K562 (cell line): Measurements from ENCODE around the gene SLC22A16. TPM values are rescaled to one million over a fixed set of nuclear protein-coding genes. Genes with fewer than 3 reads are reported as not detected.

Experiments used
- ATAC-seq: fragments of 200-7000 bp; cut with Tn5 transposase; 3 replicates; pipeline ENCODE4 v1.9.1; 2020; ENCODE audit warnings: moderate library complexity
- BruUV-seq: library from RNA; stranded (reverse); fragments of 400-500 nt; replicated peaks from 2 replicates; lab custom pipeline; 2021; lab: Mats Ljungman, UMichigan
- CTCF ChIA-PET: fragments of 300-600 bp; formaldehyde crosslinking; extraction: SDS; loops from one replicate; lab custom pipeline; 2021; ENCODE audit warnings: low intra/inter-chr PET ratio; lab: Yijun Ruan, JAX
- POLR2A ChIA-PET: fragments of 300-600, 350-650 bp; sonication (Branson Sonifier 250); formaldehyde crosslinking; extraction: SDS; loops from one replicate; lab custom pipeline; 2021; ENCODE audit warnings: antibody characterized with exemption, inconsistent platforms; lab: Yijun Ruan, JAX
- DNase-seq, 4 experiments: peaks; one replicate each; pipeline versions ENCODE4 v3.0.0 to v3.0.0-alpha.2; 2011 to 2018; ENCODE audit warnings: low spot score in 3 of 4, mixed read lengths in 3 of 4; ENCODE audit errors: extremely low read depth in 1 of 4
- FAIRE-seq: peaks from 2 replicates; lab custom pipeline; 2011; peaks lifted over from hg19 to GRCh38; lab: Jason Lieb, UNC
- H2AFZ ChIP-seq: 2 replicates; pipeline ENCODE4 v1.6.0; 2011; ENCODE audit warnings: low read depth, low read length, control low read depth, inconsistent platforms
- H3K27ac ChIP-seq: fragments of 200-600 bp; 3 replicates; pipeline ENCODE4 v1.8.0; 2011; ENCODE audit warnings: low read depth, mild to moderate bottlenecking, control low read depth, inconsistent platforms, low read length, moderate library complexity, mixed read lengths; ENCODE audit errors: extremely low read depth
- H3K27me3 ChIP-seq, 2 experiments: fragments of 300-600 bp in 1 of 2; 2 replicates in 1 of 2; 3 replicates in 1 of 2; pipeline versions ENCODE4 v1.6.0 to v1.8.0; 2011; ENCODE audit warnings: inconsistent platforms in 2 of 2, low read length in 2 of 2, mild to moderate bottlenecking in 1 of 2, mixed read lengths in 1 of 2, moderate library complexity in 1 of 2; ENCODE audit not compliant: control insufficient read depth in 2 of 2, insufficient read depth in 2 of 2
- H3K36me3 ChIP-seq: fragments of 300-600 bp; 3 replicates; pipeline ENCODE4 v1.8.0; 2011; ENCODE audit warnings: mild to moderate bottlenecking, low read length, inconsistent platforms; ENCODE audit not compliant: control insufficient read depth, insufficient read depth
- H3K4me1 ChIP-seq, 2 experiments: fragments of 200-600 bp in 1 of 2; replicated peaks in 1 of 2; 2 replicates in 1 of 2; 3 replicates in 1 of 2; pipeline versions ENCODE4 v1.5.1 to v1.8.0; 2011; ENCODE audit warnings: inconsistent platforms in 2 of 2, low read length in 2 of 2, mild to moderate bottlenecking in 1 of 2, mixed read lengths in 1 of 2, moderate library complexity in 1 of 2; ENCODE audit not compliant: control insufficient read depth in 2 of 2, insufficient read depth in 2 of 2
- H3K4me2 ChIP-seq: 2 replicates; pipeline ENCODE4 v1.6.1; 2011; ENCODE audit warnings: low read length, control low read depth, inconsistent platforms, mixed read lengths; ENCODE audit not compliant: insufficient read depth
- H3K4me3 ChIP-seq: fragments of 200-600 bp; sonication (generic), shearing (Covaris generic); 2 replicates; pipeline ENCODE4 v1.5.1; 2016; ENCODE audit warnings: control low read depth, inconsistent platforms
- H3K79me2 ChIP-seq: fragments of 200-600 bp; 3 replicates; pipeline ENCODE4 v1.8.0; 2011; ENCODE audit warnings: low read length, inconsistent platforms; ENCODE audit not compliant: control insufficient read depth, insufficient read depth
- H3K9ac ChIP-seq, 2 experiments: 2 replicates each; pipeline versions ENCODE4 v1.6.0 to v1.6.1; 2011; ENCODE audit warnings: low read depth in 2 of 2, low read length in 2 of 2, control low read depth in 1 of 2, inconsistent platforms in 1 of 2, mild to moderate bottlenecking in 1 of 2, mixed read lengths in 1 of 2; ENCODE audit not compliant: insufficient read depth in 1 of 2
- H3K9me1 ChIP-seq: one replicate; pipeline ENCODE4 v1.6.0; 2011; ENCODE audit warnings: inconsistent platforms, mild to moderate bottlenecking, low read length, moderate library complexity; ENCODE audit not compliant: control insufficient read depth, insufficient read depth
- H3K9me3 ChIP-seq: replicated peaks from 2 replicates; pipeline ENCODE4 v1.5.1; 2011; ENCODE audit warnings: low read depth, low read length, inconsistent platforms; ENCODE audit not compliant: control insufficient read depth, insufficient read depth
- H4K20me1 ChIP-seq: replicated peaks from 2 replicates; pipeline ENCODE4 v1.6.1; 2011; ENCODE audit warnings: low read length, inconsistent platforms, mixed read lengths; ENCODE audit not compliant: control insufficient read depth, insufficient read depth
- CCNT2 ChIP-seq: IDR thresholded peaks from 2 replicates; pipeline ENCODE4 v1.6.1; 2011; ENCODE audit warnings: borderline replicate concordance, low read depth, mild to moderate bottlenecking, moderate library complexity, mixed read lengths, low read length; ENCODE audit not compliant: insufficient read length; ENCODE audit errors: extremely low read depth
- CEBPG ChIP-seq, 3 experiments: fragments of 200-800 bp in 1 of 3; sonication (Bioruptor generic) in 1 of 3; sonication (generic) in 1 of 3; formaldehyde crosslinking in 1 of 3; IDR thresholded peaks in 2 of 3; conservative IDR thresholded peaks in 1 of 3; 2 replicates each; pipeline versions ENCODE4 v1.6.1 to v1.8.0; 2016 to 2022; ENCODE audit warnings: missing compliant biosample characterization in 2 of 3, missing genetic modification characterization in 2 of 3, mild to moderate bottlenecking in 1 of 3, missing genetic modification reagents in 1 of 3
- EP300 ChIP-seq: IDR thresholded peaks from 2 replicates; pipeline ENCODE4 v1.6.1; 2012; ENCODE audit warnings: low read length, improper control_type of control experiment
- NCOA1 ChIP-seq: fragments of 450-650 bp; IDR thresholded peaks from 2 replicates; pipeline ENCODE4 v1.6.1; 2016; ENCODE audit warnings: low read depth
- POU5F1 ChIP-seq: fragments of 150-350 bp; IDR thresholded peaks from 2 replicates; pipeline ENCODE4 v1.6.1; 2014; ENCODE audit warnings: borderline replicate concordance, low read length, low read depth, mild to moderate bottlenecking; ENCODE audit not compliant: partially characterized antibody
- SRSF3 ChIP-seq: fragments of 200-400 bp; formaldehyde crosslinking; IDR thresholded peaks from 2 replicates; pipeline ENCODE4 v1.6.1; 2016; ENCODE audit warnings: mild to moderate bottlenecking, low read length, moderate library complexity; ENCODE audit not compliant: insufficient read depth
- ZNF778 ChIP-seq: fragments of 450-650 bp; formaldehyde crosslinking; IDR thresholded peaks from 2 replicates; pipeline ENCODE4 v1.4.0; 2020; ENCODE audit warnings: mild to moderate bottlenecking, moderate library complexity
- WGBS: fragments of 100-300 bp; shearing (Covaris generic); methylation state at CpG from one replicate; pipeline ENCODE4 v1.1.6; 2016; ENCODE audit warnings: low coverage, mixed read lengths; ENCODE audit not compliant: insufficient coverage; ENCODE audit errors: missing lambda C conversion rate; 5-methylcytosine and 5-hydroxymethylcytosine counted together
- in situ Hi-C: fragments of 300-500 bp; cut with MboI; formaldehyde crosslinking; loops from 4 replicates; pipeline ENCODE4 v1.15.0; 2018; ENCODE audit warnings: inconsistent platforms, mixed read lengths
- intact Hi-C: fragments of 100-400 bp; cut with micrococcal nuclease; formaldehyde crosslinking; loops from 2 replicates; pipeline ENCODE4 v1.14.2; 2022
- polyA plus RNA-seq, 8 experiments: library from polyadenylated mRNA; depleted of rRNA in 4 of 8; stranded (reverse) in 5 of 8; unstranded in 3 of 8; fragments of >200 nt; fragmentation: Nextera tagmentation in 2 of 8; fragmentation: Illumina TruSeq in 1 of 8; extraction: Ambion mirVana in 2 of 8; extraction: Trizol in 1 of 8; gene quantifications; 2 replicates each; pipeline versions ENCODE4 v1.2.1 to v1.2.3, GENCODE V29; 2011 to 2014; ENCODE audit warnings: inconsistent platforms in 1 of 8, missing spikeins in 1 of 8
- total RNA-seq, 7 experiments: library from RNA; depleted of rRNA in 6 of 7; stranded (reverse); fragments of >200 nt in 6 of 7; fragmentation: Illumina TruSeq in 2 of 7; extraction: Trizol in 2 of 7; gene quantifications; 2 replicates each; pipeline versions ENCODE4 v1.2.1 to v1.2.3, GENCODE V29; 2011 to 2021; ENCODE audit warnings: low replicate concordance in 1 of 7
- TF ChIP-seq, protein P1 (sequence below): sonication (generic); formaldehyde crosslinking; IDR thresholded peaks from 2 replicates; pipeline ENCODE4 v1.8.0; 2023; ENCODE audit warnings: missing genetic modification reagents, mild to moderate bottlenecking, borderline replicate concordance
- TF ChIP-seq, protein P2 (sequence below): sonication (generic); formaldehyde crosslinking; IDR thresholded peaks from 2 replicates; pipeline ENCODE4 v1.8.0; 2022; ENCODE audit warnings: missing genetic modification reagents, mild to moderate bottlenecking, borderline replicate concordance
- TF ChIP-seq, protein P3 (sequence below): fragments of 450-650 bp; formaldehyde crosslinking; IDR thresholded peaks from 2 replicates; pipeline ENCODE4 v1.4.0; 2022; ENCODE audit warnings: missing genetic modification characterization

Gene SLC22A16
- total and polyA plus RNA-seq, 9 of the 15 experiments (the other 6 are each of a cell fraction or from before 2014, with no cell fraction given), result not detected

DNA sequence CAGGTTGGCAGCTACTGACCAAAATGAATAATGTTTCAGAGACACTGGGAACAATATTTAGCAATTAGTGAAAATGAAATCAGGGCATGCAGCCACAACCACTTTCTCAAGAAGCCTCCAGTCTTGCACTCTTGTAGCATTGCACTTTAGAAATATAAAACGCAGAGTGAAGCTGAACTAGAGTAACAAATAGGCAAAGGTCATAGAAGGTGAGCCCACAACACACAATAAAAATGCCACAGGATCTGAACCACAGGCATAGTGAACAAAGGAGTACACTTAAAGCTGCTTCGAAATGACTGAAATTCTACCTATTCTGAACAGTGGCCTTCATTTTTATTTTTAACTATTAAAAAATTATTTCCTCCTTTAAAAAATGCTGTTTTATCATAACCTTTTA lies 86.0 kb downstream of the SLC22A16 start:
- Histone ChIP-seq H3K9ac (no peak overlapping the region), H3K36me3 (no peaks in the 10 kb centered on the region), H3K27me3 (peaks cover 0 to 12% of the 10 kb centered on the region in 2 experiments; a peak in 2 of 5 replicates), H3K4me2 (no peak overlapping the region), H3K9me1 (no peaks in the 10 kb centered on the region), H3K4me3 (no peak overlapping the region), H2AFZ (no peak overlapping the region), H4K20me1 (no peaks in the 10 kb centered on the region), H3K27ac (no peak overlapping the region), H3K9me3 (no peaks in the 10 kb centered on the region), H3K79me2 (no peaks in the 10 kb centered on the region), H3K4me1 (peaks cover 0 to 3% of the 10 kb centered on the region in 2 experiments; a peak in 2 of 5 replicates)
- FAIRE-seq, result no peak
- CTCF ChIA-PET, result interaction anchor here (0.5 to 1.9 kb wide), 8 partner anchors 12 to 863 kb away, joined by 3 to 15 read pairs (median 4); partner anchors contain the start of genes CDC40 and WASF1
- TF ChIP-seq CCNT2, result no peak
- TF ChIP-seq NCOA1, result no peak
- no peak for TF ChIP-seq POU5F1
- TF ChIP-seq, protein P1, sequence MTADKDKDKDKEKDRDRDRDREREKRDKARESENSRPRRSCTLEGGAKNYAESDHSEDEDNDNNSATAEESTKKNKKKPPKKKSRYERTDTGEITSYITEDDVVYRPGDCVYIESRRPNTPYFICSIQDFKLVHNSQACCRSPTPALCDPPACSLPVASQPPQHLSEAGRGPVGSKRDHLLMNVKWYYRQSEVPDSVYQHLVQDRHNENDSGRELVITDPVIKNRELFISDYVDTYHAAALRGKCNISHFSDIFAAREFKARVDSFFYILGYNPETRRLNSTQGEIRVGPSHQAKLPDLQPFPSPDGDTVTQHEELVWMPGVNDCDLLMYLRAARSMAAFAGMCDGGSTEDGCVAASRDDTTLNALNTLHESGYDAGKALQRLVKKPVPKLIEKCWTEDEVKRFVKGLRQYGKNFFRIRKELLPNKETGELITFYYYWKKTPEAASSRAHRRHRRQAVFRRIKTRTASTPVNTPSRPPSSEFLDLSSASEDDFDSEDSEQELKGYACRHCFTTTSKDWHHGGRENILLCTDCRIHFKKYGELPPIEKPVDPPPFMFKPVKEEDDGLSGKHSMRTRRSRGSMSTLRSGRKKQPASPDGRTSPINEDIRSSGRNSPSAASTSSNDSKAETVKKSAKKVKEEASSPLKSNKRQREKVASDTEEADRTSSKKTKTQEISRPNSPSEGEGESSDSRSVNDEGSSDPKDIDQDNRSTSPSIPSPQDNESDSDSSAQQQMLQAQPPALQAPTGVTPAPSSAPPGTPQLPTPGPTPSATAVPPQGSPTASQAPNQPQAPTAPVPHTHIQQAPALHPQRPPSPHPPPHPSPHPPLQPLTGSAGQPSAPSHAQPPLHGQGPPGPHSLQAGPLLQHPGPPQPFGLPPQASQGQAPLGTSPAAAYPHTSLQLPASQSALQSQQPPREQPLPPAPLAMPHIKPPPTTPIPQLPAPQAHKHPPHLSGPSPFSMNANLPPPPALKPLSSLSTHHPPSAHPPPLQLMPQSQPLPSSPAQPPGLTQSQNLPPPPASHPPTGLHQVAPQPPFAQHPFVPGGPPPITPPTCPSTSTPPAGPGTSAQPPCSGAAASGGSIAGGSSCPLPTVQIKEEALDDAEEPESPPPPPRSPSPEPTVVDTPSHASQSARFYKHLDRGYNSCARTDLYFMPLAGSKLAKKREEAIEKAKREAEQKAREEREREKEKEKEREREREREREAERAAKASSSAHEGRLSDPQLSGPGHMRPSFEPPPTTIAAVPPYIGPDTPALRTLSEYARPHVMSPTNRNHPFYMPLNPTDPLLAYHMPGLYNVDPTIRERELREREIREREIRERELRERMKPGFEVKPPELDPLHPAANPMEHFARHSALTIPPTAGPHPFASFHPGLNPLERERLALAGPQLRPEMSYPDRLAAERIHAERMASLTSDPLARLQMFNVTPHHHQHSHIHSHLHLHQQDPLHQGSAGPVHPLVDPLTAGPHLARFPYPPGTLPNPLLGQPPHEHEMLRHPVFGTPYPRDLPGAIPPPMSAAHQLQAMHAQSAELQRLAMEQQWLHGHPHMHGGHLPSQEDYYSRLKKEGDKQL, result no peak
- no peak for TF ChIP-seq EP300
- TF ChIP-seq, protein P2, sequence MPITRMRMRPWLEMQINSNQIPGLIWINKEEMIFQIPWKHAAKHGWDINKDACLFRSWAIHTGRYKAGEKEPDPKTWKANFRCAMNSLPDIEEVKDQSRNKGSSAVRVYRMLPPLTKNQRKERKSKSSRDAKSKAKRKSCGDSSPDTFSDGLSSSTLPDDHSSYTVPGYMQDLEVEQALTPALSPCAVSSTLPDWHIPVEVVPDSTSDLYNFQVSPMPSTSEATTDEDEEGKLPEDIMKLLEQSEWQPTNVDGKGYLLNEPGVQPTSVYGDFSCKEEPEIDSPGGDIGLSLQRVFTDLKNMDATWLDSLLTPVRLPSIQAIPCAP (CRISPR knock-in tag), result no peak
- TF ChIP-seq, protein P3, sequence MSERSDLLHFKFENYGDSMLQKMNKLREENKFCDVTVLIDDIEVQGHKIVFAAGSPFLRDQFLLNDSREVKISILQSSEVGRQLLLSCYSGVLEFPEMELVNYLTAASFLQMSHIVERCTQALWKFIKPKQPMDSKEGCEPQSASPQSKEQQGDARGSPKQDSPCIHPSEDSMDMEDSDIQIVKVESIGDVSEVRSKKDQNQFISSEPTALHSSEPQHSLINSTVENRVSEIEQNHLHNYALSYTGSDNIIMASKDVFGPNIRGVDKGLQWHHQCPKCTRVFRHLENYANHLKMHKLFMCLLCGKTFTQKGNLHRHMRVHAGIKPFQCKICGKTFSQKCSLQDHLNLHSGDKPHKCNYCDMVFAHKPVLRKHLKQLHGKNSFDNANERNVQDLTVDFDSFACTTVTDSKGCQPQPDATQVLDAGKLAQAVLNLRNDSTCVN (CRISPR knock-in tag), result no peak
- TF ChIP-seq SRSF3, result no peak
- TF ChIP-seq CEBPG (CRISPR knock-in tag; IDR thresholded peaks at IDR 0.05), result no peak
- no peak for TF ChIP-seq CEBPG (tag; conservative IDR thresholded peaks at IDR 0.05 in 1 of 2, IDR thresholded peaks at IDR 0.05 in 1 of 2)
- no peak for TF ChIP-seq ZNF778
- POLR2A ChIA-PET, result interaction anchor here (0.6 kb wide), 2 partner anchors 52 to 712 kb away, joined by 3 read pairs; no protein-coding TSS in a partner anchor
- in situ Hi-C loops, result loop anchor here (5.0 to 25.0 kb wide), 4 partner anchors 216 to 853 kb away; partner anchors contain the start of gene WASF1
- no peak for ATAC-seq
- no peak for DNase-seq
- WGBS, result 2% methylated on average over 2 of the region's 2 CpGs
- intact Hi-C loops, result loop anchor here (1.0 to 10.0 kb wide), 4 partner anchors 353 to 863 kb away; no protein-coding TSS in a partner anchor
- BruUV-seq, result no TSS peak
